NCI-H187 (cell line): ENCODE data around the gene COL17A1.

Experiments used
- DNase-seq, 2 experiments: peaks; one replicate each; lab custom pipeline; 2025; lab: John Stamatoyannopoulos, UW

Gene COL17A1

GRCh38 chr10:103985726-103986125 lies 100.0 kb downstream of the COL17A1 start:
- DNase-seq: no peak

DNA sequence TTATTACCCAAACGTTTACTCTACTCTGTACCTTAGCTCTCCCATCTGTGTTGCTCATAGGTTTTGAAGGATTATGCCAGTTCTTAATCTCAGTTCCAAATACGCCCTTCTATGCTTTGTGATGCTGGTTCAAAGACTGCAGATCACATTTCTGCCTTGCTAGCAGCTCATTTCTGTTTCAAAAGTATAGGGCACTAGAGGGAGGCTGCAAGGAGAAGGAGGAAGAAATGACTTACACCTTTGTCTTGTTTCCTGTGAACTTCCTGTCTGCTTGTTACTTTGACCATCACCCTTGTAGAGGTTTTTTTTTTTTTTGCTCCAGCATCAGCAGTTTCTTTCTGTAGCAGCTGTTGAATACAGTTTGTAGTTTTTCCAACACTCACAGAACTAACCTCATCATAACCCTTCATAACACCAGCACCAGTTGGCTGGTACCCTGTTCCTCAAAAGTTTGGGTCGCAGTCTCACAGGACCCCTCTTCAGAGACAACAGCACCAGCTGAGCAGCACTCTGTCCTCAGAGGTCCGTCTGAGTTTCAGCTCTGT lies 102.2 kb downstream of the COL17A1 start:
- DNase-seq: no peak

DNA sequence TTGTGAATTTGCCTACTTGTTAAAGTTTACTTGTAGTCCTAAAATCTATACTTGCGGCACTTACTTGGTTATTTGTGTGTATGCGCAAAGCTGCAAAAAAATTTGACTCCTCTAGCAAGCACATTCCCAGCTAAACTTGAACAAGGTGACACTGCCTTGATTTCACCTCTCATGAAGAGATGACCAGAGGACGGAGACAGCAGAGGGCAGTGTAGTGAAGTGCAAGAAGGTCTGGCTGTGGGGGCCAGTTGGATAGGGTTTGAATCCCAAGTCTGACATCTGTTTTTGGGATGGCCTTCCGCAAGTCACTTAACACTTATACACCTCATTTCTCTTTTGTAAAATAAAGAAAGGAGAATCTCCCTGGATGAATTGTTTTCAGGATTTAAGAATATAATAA lies 103.0 kb downstream of the COL17A1 start:
- no peak for DNase-seq
